DND-41 (cell line): ENCODE results near the gene FLAD1.

Experiments
- ATAC-seq: fragments of 200-7000 bp; cut with Tn5 transposase; 3 replicates; pipeline ENCODE4 v1.9.1; 2021; ENCODE audit warnings: low read depth; ENCODE audit not compliant: insufficient read depth
- DNase-seq: peaks from one replicate; pipeline ENCODE4 v3.0.0-alpha.2; 2020
- H2AFZ ChIP-seq: 2 replicates; pipeline ENCODE4 v1.6.0; 2012; ENCODE audit warnings: low read depth, low read length
- H3K27ac ChIP-seq: 2 replicates; pipeline ENCODE4 v1.5.1; 2012; ENCODE audit warnings: low read length, inconsistent platforms
- H3K27me3 ChIP-seq: fragments of 200-600 bp; sonication (generic); 2 replicates; pipeline ENCODE4 v1.6.0; 2012; ENCODE audit warnings: low read length, mild to moderate bottlenecking, inconsistent platforms; ENCODE audit not compliant: insufficient read depth, poor library complexity
- H3K36me3 ChIP-seq: 2 replicates; pipeline ENCODE4 v1.5.1; 2012; ENCODE audit warnings: low read length, inconsistent platforms; ENCODE audit not compliant: insufficient read depth
- H3K4me1 ChIP-seq: 2 replicates; pipeline ENCODE4 v1.5.1; 2012; ENCODE audit warnings: mild to moderate bottlenecking, low read length; ENCODE audit not compliant: insufficient read depth
- H3K4me2 ChIP-seq: 2 replicates; pipeline ENCODE4 v1.6.0; 2012; ENCODE audit warnings: mild to moderate bottlenecking, moderate library complexity, low read length, inconsistent platforms; ENCODE audit not compliant: insufficient read depth
- H3K4me3 ChIP-seq, 2 experiments: fragments of 200-600 bp in 1 of 2; shearing (Covaris generic) in 1 of 2; 2 replicates each; pipeline ENCODE4 v1.5.1; 2012 to 2016; ENCODE audit warnings: inconsistent platforms in 2 of 2, low read length in 2 of 2, mild to moderate bottlenecking in 2 of 2, low read depth in 1 of 2, moderate library complexity in 1 of 2
- H3K79me2 ChIP-seq: 2 replicates; pipeline ENCODE4 v1.6.0; 2012; ENCODE audit warnings: low read length, inconsistent platforms; ENCODE audit not compliant: insufficient read depth
- H3K9ac ChIP-seq: 2 replicates; pipeline ENCODE4 v1.6.0; 2012; ENCODE audit warnings: low read depth, mild to moderate bottlenecking, inconsistent platforms, low read length, moderate library complexity
- H3K9me3 ChIP-seq: 2 replicates; pipeline ENCODE4 v1.5.1; 2012; ENCODE audit warnings: low read length, moderate library complexity, mild to moderate bottlenecking, inconsistent platforms; ENCODE audit not compliant: insufficient read depth, severe bottlenecking
- H4K20me1 ChIP-seq: 2 replicates; pipeline ENCODE4 v1.6.0; 2012; ENCODE audit warnings: low read length; ENCODE audit not compliant: insufficient read depth
- CTCF ChIP-seq: IDR thresholded peaks from 2 replicates; pipeline ENCODE4 v1.5.1; 2012; ENCODE audit warnings: borderline replicate concordance, low read length, moderate library complexity, mild to moderate bottlenecking; ENCODE audit not compliant: poor library complexity, severe bottlenecking; ENCODE audit errors: extremely low read depth
- EZH2 ChIP-seq: IDR thresholded peaks from 3 replicates; pipeline ENCODE4 v1.6.1; 2012; ENCODE audit warnings: borderline replicate concordance, low read depth, mild to moderate bottlenecking, moderate library complexity, low read length, inconsistent platforms; ENCODE audit not compliant: severe bottlenecking

Gene FLAD1

GRCh38 chr1:154954541-154954940 is 28.6 kb upstream of the FLAD1 start:
- Histone ChIP-seq H3K9me3 (no peaks in the 10 kb centered on the region), H3K9ac (peak overlapping the region; percentile 64), H3K4me2 (peak overlapping the region; percentile 88), H3K4me1 (peaks cover 54% of the 10 kb centered on the region), H3K79me2 (peaks cover 29% of the 10 kb centered on the region), H4K20me1 (peaks cover 16% of the 10 kb centered on the region), H3K36me3 (peaks cover 26% of the 10 kb centered on the region), H3K27me3 (no peaks in the 10 kb centered on the region), H3K27ac (peak overlapping the region; percentile 88), H2AFZ (no peak overlapping the region), H3K4me3 (peak overlapping the region in 1 of 2 experiments; percentile 82; a peak in 2 of 4 replicates)
- TF ChIP-seq EZH2 (no peak), CTCF (no peak)
- DNase-seq (no peak), ATAC-seq (no peak)

GRCh38 chr1:154955039-154955717 is 28.0 kb upstream of the FLAD1 start:
- Histone ChIP-seq H3K27me3 (no peaks in the 10 kb centered on the region), H3K4me1 (peaks cover 59% of the 10 kb centered on the region), H3K4me3 (peak overlapping the region; percentile 52 to 82), H3K4me2 (peak overlapping the region; percentile 88), H3K36me3 (peaks cover 28% of the 10 kb centered on the region), H3K9me3 (no peaks in the 10 kb centered on the region), H3K27ac (peak overlapping the region; percentile 88), H3K9ac (peak overlapping the region; percentile 64), H2AFZ (peak overlapping the region; percentile 82), H3K79me2 (peaks cover 33% of the 10 kb centered on the region), H4K20me1 (peaks cover 19% of the 10 kb centered on the region)
- ATAC-seq (peak; percentile 90), DNase-seq (peak; percentile 89)
- TF ChIP-seq EZH2 (no peak), CTCF (no peak)

GRCh38 chr1:154955718-154956543 is 27.2 kb upstream of the FLAD1 start, which contains the start of gene PBXIP1:
TSS of gene PBXIP1 (minus strand) at chr1:154956099. CDS start at chr1:154953721, 2,378 bp downstream.
- peaks cover 21% of the 10 kb centered on the region for H3K36me3 ChIP-seq
- peak within 1 kb of the TSS; percentile 88 for H3K4me2 ChIP-seq
- H2AFZ ChIP-seq = peak within 1 kb of the TSS; percentile 82
- peak; percentile 77 for ATAC-seq
- peak; percentile 92 for DNase-seq
- H4K20me1 ChIP-seq = peaks cover 24% of the 10 kb centered on the region
- TF ChIP-seq EZH2 (no peak), CTCF (peak; percentile 53)
- H3K9me3 ChIP-seq = no peaks in the 10 kb centered on the region
- H3K27me3 ChIP-seq = no peaks in the 10 kb centered on the region
- H3K27ac ChIP-seq = peak within 1 kb of the TSS; percentile 88
- peak within 1 kb of the TSS; percentile 64 for H3K9ac ChIP-seq
- peaks cover 40% of the 10 kb centered on the region for H3K79me2 ChIP-seq
- peaks cover 66% of the 10 kb centered on the region for H3K4me1 ChIP-seq
- peak within 1 kb of the TSS; percentile 52 to 82 for H3K4me3 ChIP-seq
